Endothelial cell of umbilical vein (primary cell): ENCODE measurements around the gene SPG11. TPM values are rescaled to one million over a fixed set of nuclear protein-coding genes. Genes with fewer than 3 reads are reported as not detected.

ENCODE experiments used
- BruUV-seq: library from RNA; stranded (reverse); fragments of 400-500 nt; replicated peaks from 2 replicates; lab custom pipeline; 2021; lab: Mats Ljungman, UMichigan
- CTCF ChIA-PET: fragments of 300-600, 350-600 bp; sonication (Branson Sonifier 250); formaldehyde crosslinking; loops from one replicate; lab custom pipeline; 2021; ENCODE audit warnings: antibody characterized with exemption, inconsistent platforms; lab: Charles Lee
- POLR2A ChIA-PET: fragments of 300-600, 350-600 bp; sonication (Branson Sonifier 250); formaldehyde crosslinking; loops from one replicate; lab custom pipeline; 2021; ENCODE audit warnings: antibody characterized with exemption, inconsistent platforms; lab: Charles Lee
- DNase-seq: peaks from one replicate; pipeline ENCODE4 v3.0.0-alpha.2; 2011; ENCODE audit warnings: low read depth, low spot score
- FAIRE-seq: peaks from 2 replicates; lab custom pipeline; 2011; peaks lifted over from hg19 to GRCh38; lab: Jason Lieb, UNC
- H2AFZ ChIP-seq: 2 replicates; pipeline ENCODE4 v1.6.0; 2012; ENCODE audit warnings: low read depth, low read length, control low read depth, inconsistent platforms
- H3K27ac ChIP-seq: 2 replicates; pipeline ENCODE4 v1.5.1; 2011; ENCODE audit warnings: low read depth, mild to moderate bottlenecking, control low read depth, low read length, moderate library complexity; ENCODE audit not compliant: insufficient read depth
- H3K27me3 ChIP-seq, 2 experiments: 2 replicates each; pipeline versions ENCODE4 v1.6.0 to v1.6.1; 2011; ENCODE audit warnings: low read length in 2 of 2, mixed read lengths in 1 of 2; ENCODE audit not compliant: control insufficient read depth in 2 of 2, insufficient read depth in 2 of 2
- H3K36me3 ChIP-seq, 2 experiments: 2 replicates in 1 of 2; 3 replicates in 1 of 2; pipeline ENCODE4 v1.5.1; 2011; ENCODE audit warnings: low read length in 2 of 2, mild to moderate bottlenecking in 1 of 2, moderate library complexity in 1 of 2; ENCODE audit not compliant: control insufficient read depth in 2 of 2, insufficient read depth in 2 of 2; ENCODE audit errors: extremely low read depth in 1 of 2
- H3K4me1 ChIP-seq: 3 replicates; pipeline ENCODE4 v1.5.1; 2011; ENCODE audit warnings: mild to moderate bottlenecking, low read length; ENCODE audit not compliant: control insufficient read depth, insufficient read depth; ENCODE audit errors: extremely low read depth
- H3K4me2 ChIP-seq: 2 replicates; pipeline ENCODE4 v1.6.1; 2011; ENCODE audit warnings: low read length, control low read depth, mixed read lengths; ENCODE audit not compliant: insufficient read depth
- H3K4me3 ChIP-seq, 3 experiments: fragments of 200-600 bp in 1 of 3; sonication (generic), shearing (Covaris generic) in 1 of 3; replicated peaks in 1 of 3; 2 replicates each; pipeline ENCODE4 v1.5.1; 2011 to 2016; ENCODE audit warnings: control low read depth in 3 of 3, low read length in 3 of 3, mild to moderate bottlenecking in 2 of 3, inconsistent platforms in 1 of 3, low read depth in 1 of 3, moderate library complexity in 1 of 3; ENCODE audit not compliant: insufficient read depth in 1 of 3
- H3K79me2 ChIP-seq: 2 replicates; pipeline ENCODE4 v1.6.0; 2012; ENCODE audit warnings: low read length, inconsistent platforms; ENCODE audit not compliant: control insufficient read depth, insufficient read depth
- H3K9ac ChIP-seq: replicated peaks from 2 replicates; pipeline ENCODE3; 2011; ENCODE audit warnings: low read length, control low read depth; ENCODE audit not compliant: insufficient read depth; ENCODE audit errors: extremely low read depth
- H3K9me1 ChIP-seq: replicated peaks from 3 replicates; pipeline ENCODE4 v1.6.0; 2011; ENCODE audit warnings: mild to moderate bottlenecking, low read length; ENCODE audit not compliant: control insufficient read depth, insufficient read depth; ENCODE audit errors: extremely low read depth
- H3K9me3 ChIP-seq: replicated peaks from 2 replicates; pipeline ENCODE4 v1.5.1; 2012; ENCODE audit warnings: low read length, inconsistent platforms; ENCODE audit not compliant: control insufficient read depth, insufficient read depth
- H4K20me1 ChIP-seq: replicated peaks from 2 replicates; pipeline ENCODE3; 2011; ENCODE audit warnings: mild to moderate bottlenecking, low read length; ENCODE audit not compliant: control insufficient read depth, insufficient read depth; ENCODE audit errors: extremely low read depth
- EZH2 ChIP-seq: IDR thresholded peaks from 2 replicates; pipeline ENCODE4 v1.6.1; 2012; ENCODE audit warnings: borderline replicate concordance, low read depth, mild to moderate bottlenecking, moderate library complexity, low read length, inconsistent platforms; ENCODE audit not compliant: severe bottlenecking
- FOS ChIP-seq: IDR thresholded peaks from 2 replicates; pipeline ENCODE4 v1.6.1; 2011; ENCODE audit warnings: mild to moderate bottlenecking, low read length, moderate library complexity, borderline replicate concordance; ENCODE audit not compliant: insufficient read depth
- GATA2 ChIP-seq: IDR thresholded peaks from 2 replicates; pipeline ENCODE4 v1.7.0; 2011; ENCODE audit warnings: low read depth, mild to moderate bottlenecking, moderate library complexity, mixed read lengths, low read length; ENCODE audit not compliant: insufficient read length, insufficient read depth
- JUN ChIP-seq: IDR thresholded peaks from 2 replicates; pipeline ENCODE4 v1.6.1; 2011; ENCODE audit warnings: borderline replicate concordance, low read depth; ENCODE audit not compliant: insufficient read length, insufficient read depth
- MYC ChIP-seq: IDR thresholded peaks from one replicate; pipeline ENCODE4 v1.6.1; 2011; ENCODE audit warnings: mild to moderate bottlenecking, low read depth, low read length
- POLR2A ChIP-seq: IDR thresholded peaks from 2 replicates; pipeline ENCODE4 v1.6.1; 2012; ENCODE audit warnings: low read depth, mild to moderate bottlenecking, control low read depth, low read length
- POLR2AphosphoS5 ChIP-seq: IDR thresholded peaks from 2 replicates; pipeline ENCODE4 v1.6.1; 2012; ENCODE audit warnings: low read depth, mild to moderate bottlenecking, control low read depth, low read length, moderate library complexity; ENCODE audit not compliant: insufficient read depth
- dilution Hi-C: fragments of 300-500 bp; cut with MboI; formaldehyde crosslinking; loops from one replicate; pipeline ENCODE4 v1.15.0; 2019; ENCODE audit warnings: low sequenced_read_pairs; ENCODE audit not compliant: extremely low pct_ligation_motif_present
- intact Hi-C: fragments of 100-400 bp; cut with micrococcal nuclease; formaldehyde crosslinking; loops from one replicate; pipeline ENCODE4 v1.10.0; 2022
- polyA plus RNA-seq, 4 experiments: library from polyadenylated mRNA; depleted of rRNA in 3 of 4; stranded (reverse) in 3 of 4; unstranded in 1 of 4; fragments of >200 nt; gene quantifications; 2 replicates each; pipeline versions ENCODE4 v1.2.1 to v1.2.3, GENCODE V29; 2011 to 2012; ENCODE audit warnings: missing spikeins in 1 of 4
- total RNA-seq: library from RNA; stranded (reverse); gene quantifications from 2 replicates; pipeline ENCODE4 v1.2.3, GENCODE V29; 2021
- TF ChIP-seq, protein P1 (sequence below): IDR thresholded peaks from 2 replicates; pipeline ENCODE4 v1.6.1; 2011; ENCODE audit not compliant: insufficient read depth, insufficient read length
- TF ChIP-seq, protein P2 (sequence below), 2 donors: IDR thresholded peaks; 1 replicate in 1 of 2; 2 replicates in 1 of 2; pipeline ENCODE4 v1.5.1; 2011; ENCODE audit warnings: low read length in 2 of 2, mild to moderate bottlenecking in 2 of 2, moderate library complexity in 2 of 2, control low read depth in 1 of 2, inconsistent platforms in 1 of 2, low read depth in 1 of 2; ENCODE audit not compliant: insufficient read depth in 1 of 2; ENCODE audit errors: extremely low read depth in 1 of 2

The SPG11 gene
- total and polyA plus RNA-seq, 2 donors (not counting 3 experiments of a cell fraction or from before 2014, with no cell fraction given), result 30.7 to 53.5 TPM

DNA sequence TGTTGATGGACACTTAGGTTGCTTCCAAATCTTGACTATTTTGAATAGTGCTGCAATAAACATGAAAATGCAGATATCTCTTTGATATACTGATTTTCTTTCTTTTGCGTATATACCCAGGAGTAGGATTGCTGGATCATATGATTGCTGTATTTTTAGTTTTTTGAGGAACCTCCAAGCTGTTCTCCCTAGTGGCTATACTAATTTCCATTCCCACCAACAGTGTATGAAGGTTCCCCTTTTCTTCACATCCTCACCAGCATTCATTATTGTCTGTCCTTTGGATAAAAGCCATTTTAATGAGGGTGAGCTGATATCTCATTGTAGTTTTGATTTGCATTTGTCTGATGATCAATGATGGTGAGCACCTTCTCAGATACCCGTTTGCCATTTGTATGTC, 35.2 kb upstream of the SPG11 start:
- intact Hi-C loops, result no loop called here
- H3K9me1 ChIP-seq, result no peaks in the 10 kb centered on the region
- DNase-seq (no peak), FAIRE-seq (no peak)
- H3K79me2 ChIP-seq, result no peaks in the 10 kb centered on the region
- ChIA-PET CTCF (interaction anchor here (0.8 kb wide), 1 partner anchor 17 kb away, joined by 3 read pairs; no protein-coding TSS in a partner anchor), POLR2A (no interaction called here)
- H3K36me3 ChIP-seq, result no peaks in the 10 kb centered on the region
- dilution Hi-C loops, result no loop called here
- no peak overlapping the region for H2AFZ ChIP-seq
- H3K4me3 ChIP-seq, result no peak overlapping the region
- H3K4me1 ChIP-seq, result no peaks in the 10 kb centered on the region
- no TSS peak for BruUV-seq
- H3K27me3 ChIP-seq, result peaks cover 13 to 38% of the 10 kb centered on the region in 2 experiments
- H4K20me1 ChIP-seq, result no peaks in the 10 kb centered on the region
- no peak overlapping the region for H3K4me2 ChIP-seq
- TF ChIP-seq, protein P1, sequence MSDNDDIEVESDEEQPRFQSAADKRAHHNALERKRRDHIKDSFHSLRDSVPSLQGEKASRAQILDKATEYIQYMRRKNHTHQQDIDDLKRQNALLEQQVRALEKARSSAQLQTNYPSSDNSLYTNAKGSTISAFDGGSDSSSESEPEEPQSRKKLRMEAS, result no peak
- TF ChIP-seq POLR2A, result no peak
- TF ChIP-seq GATA2, result no peak
- H3K27ac ChIP-seq, result no peak overlapping the region
- H3K9ac ChIP-seq, result no peak overlapping the region
- H3K9me3 ChIP-seq, result no peaks in the 10 kb centered on the region

DNA sequence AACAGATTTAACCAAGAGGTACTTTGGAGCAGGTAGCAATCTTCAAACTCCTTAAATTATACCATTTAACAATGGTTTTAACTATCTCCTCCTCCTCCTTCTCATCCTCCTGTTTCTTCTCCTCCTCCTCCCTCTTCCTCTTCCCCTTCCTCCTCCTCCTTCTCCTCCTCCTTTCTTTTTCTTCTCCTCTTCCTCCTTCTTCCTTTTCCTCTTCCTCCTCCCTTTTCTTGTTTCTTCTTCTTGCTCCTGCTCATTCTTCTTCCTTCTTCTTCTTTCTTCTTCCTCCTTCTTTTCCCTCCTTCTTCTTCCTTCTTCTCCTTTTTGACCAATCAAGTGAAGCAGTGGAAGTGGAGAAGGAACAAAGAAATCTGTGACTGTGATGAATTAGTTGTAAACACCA, 33.6 kb upstream of the SPG11 start:
- CTCF ChIA-PET, result no interaction called here
- no TSS peak for BruUV-seq
- peaks cover 13 to 34% of the 10 kb centered on the region in 2 experiments for H3K27me3 ChIP-seq
- H2AFZ ChIP-seq, result no peak overlapping the region
- FAIRE-seq (no peak), DNase-seq (no peak)
- H3K36me3 ChIP-seq, result no peaks in the 10 kb centered on the region
- no peaks in the 10 kb centered on the region for H3K9me3 ChIP-seq
- dilution Hi-C loops, result no loop called here
- H3K4me2 ChIP-seq, result no peak overlapping the region
- no peak overlapping the region for H3K9ac ChIP-seq
- POLR2A ChIA-PET, result no interaction called here
- no peaks in the 10 kb centered on the region for H3K4me1 ChIP-seq
- no peak overlapping the region for H3K4me3 ChIP-seq
- H3K9me1 ChIP-seq, result no peaks in the 10 kb centered on the region
- intact Hi-C loops, result no loop called here
- H3K79me2 ChIP-seq, result no peaks in the 10 kb centered on the region
- no peak overlapping the region for H3K27ac ChIP-seq
- TF ChIP-seq, protein P1, result no peak
- TF ChIP-seq POLR2AphosphoS5 (no peak), GATA2 (no peak), POLR2A (no peak), JUN (no peak), MYC (no peak), EZH2 (no peak), FOS (no peak)
- TF ChIP-seq, protein P2, sequence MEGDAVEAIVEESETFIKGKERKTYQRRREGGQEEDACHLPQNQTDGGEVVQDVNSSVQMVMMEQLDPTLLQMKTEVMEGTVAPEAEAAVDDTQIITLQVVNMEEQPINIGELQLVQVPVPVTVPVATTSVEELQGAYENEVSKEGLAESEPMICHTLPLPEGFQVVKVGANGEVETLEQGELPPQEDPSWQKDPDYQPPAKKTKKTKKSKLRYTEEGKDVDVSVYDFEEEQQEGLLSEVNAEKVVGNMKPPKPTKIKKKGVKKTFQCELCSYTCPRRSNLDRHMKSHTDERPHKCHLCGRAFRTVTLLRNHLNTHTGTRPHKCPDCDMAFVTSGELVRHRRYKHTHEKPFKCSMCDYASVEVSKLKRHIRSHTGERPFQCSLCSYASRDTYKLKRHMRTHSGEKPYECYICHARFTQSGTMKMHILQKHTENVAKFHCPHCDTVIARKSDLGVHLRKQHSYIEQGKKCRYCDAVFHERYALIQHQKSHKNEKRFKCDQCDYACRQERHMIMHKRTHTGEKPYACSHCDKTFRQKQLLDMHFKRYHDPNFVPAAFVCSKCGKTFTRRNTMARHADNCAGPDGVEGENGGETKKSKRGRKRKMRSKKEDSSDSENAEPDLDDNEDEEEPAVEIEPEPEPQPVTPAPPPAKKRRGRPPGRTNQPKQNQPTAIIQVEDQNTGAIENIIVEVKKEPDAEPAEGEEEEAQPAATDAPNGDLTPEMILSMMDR (IDR thresholded peaks at IDR 0.05; ENCODE audit: extremely low read depth in 1 of 2, insufficient read depth in 1 of 2, low read depth in 1 of 2, low read length in 2 of 2), result no peak
- no peaks in the 10 kb centered on the region for H4K20me1 ChIP-seq
